Hippocampal formation (tissue), 2 donors: ENCODE data around the gene PRR20A.
"Not testable (repeated sequence)": the region's sequence is repeated elsewhere in the genome, so short reads cannot be mapped to it uniquely, and the experiment has no call there.

ENCODE experiments used
- DNase-seq, 2 donors: peaks; one replicate each; lab custom pipeline; 2025; lab: John Stamatoyannopoulos, UW

PRR20A gene

GRCh38 chr13:57140235-57140968, at the start of gene PRR20A:
Gene PRR20A, plus strand, starts transcription at chr13:57140918. Its CDS starts 387 bp downstream, at chr13:57141305.
- not testable (repeated sequence) for DNase-seq

GRCh38 chr13:57114945-57115344, 25.8 kb upstream of the PRR20A start:
- DNase-seq: no peak

GRCh38 chr13:57123681-57124080, 17.0 kb upstream of the PRR20A start:
- peak; percentile 1 to 13 for DNase-seq

- DNase-seq: no peak
These were observed 11.8 kb upstream of the PRR20A start for GRCh38 chr13:57128909-57129308.

GRCh38 chr13:57136093-57136492, 4.6 kb upstream of the PRR20A start:
- no peak for DNase-seq

- DNase-seq: no peak
These were observed 3.1 kb upstream of the PRR20A start for GRCh38 chr13:57137585-57137984.

- DNase-seq: no peak
These were observed 1.7 kb upstream of the PRR20A start for GRCh38 chr13:57138988-57139387.

GRCh38 chr13:57139781-57140180, 937 bp upstream of the PRR20A start:
- not testable (repeated sequence) for DNase-seq

- not testable (repeated sequence) for DNase-seq
These were observed 6.5 kb downstream of the PRR20A start, which contains the start of gene PRR20B for GRCh38 chr13:57147188-57147587. Gene PRR20B, plus strand, starts transcription at chr13:57147488. Its CDS starts 387 bp downstream, at chr13:57147875.

GRCh38 chr13:57148106-57148505, 7.4 kb downstream of the PRR20A start:
- not testable (repeated sequence) for DNase-seq

GRCh38 chr13:57153761-57154160, 13.0 kb downstream of the PRR20A start, which contains the start of gene PRR20C:
Gene PRR20C, plus strand, starts transcription at chr13:57154061. Its CDS starts 387 bp downstream, at chr13:57154448.
- DNase-seq: not testable (repeated sequence)

GRCh38 chr13:57160332-57160731, 19.6 kb downstream of the PRR20A start, which contains the start of gene PRR20D:
Gene PRR20D, plus strand, starts transcription at chr13:57160632. Its CDS starts 387 bp downstream, at chr13:57161019.
- not testable (repeated sequence) for DNase-seq

GRCh38 chr13:57166897-57167296, 26.2 kb downstream of the PRR20A start, which contains the start of gene PRR20E:
Gene PRR20E, plus strand, starts transcription at chr13:57167197. Its CDS starts 387 bp downstream, at chr13:57167584.
- not testable (repeated sequence) for DNase-seq

- DNase-seq: no peak
These were observed 50.9 kb downstream of the PRR20A start for GRCh38 chr13:57191667-57192066.
